Upper lobe of left lung (tissue), 6 donors: ENCODE results near the gene C17orf58. TPM values are rescaled to one million over a fixed set of nuclear protein-coding genes. Genes with fewer than 3 reads are reported as not detected.
"Not testable (repeated sequence)": the region's sequence is repeated elsewhere in the genome, so short reads cannot be mapped to it uniquely, and the experiment has no call there.

Source experiments
- ATAC-seq, 2 donors: fragments of 200-7000 bp; cut with Tn5 transposase; one replicate each; pipeline ENCODE4 v1.9.1; 2022; ENCODE audit warnings: mild to moderate bottlenecking in 2 of 2, moderate library complexity in 2 of 2; ENCODE audit not compliant: low FRiP score in 2 of 2
- DNase-seq, 2 donors: peaks; one replicate each; pipeline ENCODE4 v3.0.0-alpha.2; 2019 to 2020
- H3K27ac ChIP-seq, 4 donors: fragments of 200-600 bp; sonication (generic); one replicate each; pipeline ENCODE4 v1.5.1; 2016 to 2019
- H3K27me3 ChIP-seq, 4 donors: fragments of 200-600 bp; sonication (generic); one replicate each; pipeline ENCODE4 v1.5.1; 2017 to 2019
- H3K36me3 ChIP-seq, 4 donors: fragments of 200-600 bp; sonication (generic); one replicate each; pipeline ENCODE4 v1.5.1; 2016 to 2019
- H3K4me1 ChIP-seq, 4 donors: fragments of 200-600 bp; sonication (generic); one replicate each; pipeline ENCODE4 v1.5.1; 2018 to 2019
- H3K4me3 ChIP-seq, 4 donors: fragments of 200-600 bp; sonication (generic); one replicate each; pipeline ENCODE4 v1.5.1; 2017 to 2019; ENCODE audit warnings: mild to moderate bottlenecking in 2 of 4, moderate library complexity in 1 of 4
- H3K9me3 ChIP-seq, 4 donors: fragments of 200-600 bp; sonication (generic); one replicate each; pipeline ENCODE4 v1.5.1; 2018 to 2019
- CTCF ChIP-seq, 6 experiments: fragments of 450-650 bp in 4 of 6; fragments of 200-600 bp in 2 of 6; sonication (generic) in 2 of 6; IDR thresholded peaks; one replicate each; pipeline ENCODE4 v1.5.1; 2016 to 2019; ENCODE audit warnings: antibody characterized with exemption in 6 of 6
- EP300 ChIP-seq, 4 donors: sonication (generic); formaldehyde crosslinking; IDR thresholded peaks; one replicate each; pipeline ENCODE4 v1.5.1; 2017; ENCODE audit warnings: antibody characterized with exemption in 4 of 4, control low read depth in 2 of 4
- POLR2A ChIP-seq, 4 donors: fragments of 450-650 bp; IDR thresholded peaks; one replicate each; pipeline ENCODE4 v1.5.1; 2016 to 2017; ENCODE audit warnings: antibody characterized with exemption in 4 of 4, mild to moderate bottlenecking in 2 of 4
- POLR2AphosphoS5 ChIP-seq, 2 donors: sonication (generic); formaldehyde crosslinking; IDR thresholded peaks; one replicate each; pipeline ENCODE4 v1.5.1; 2017; ENCODE audit warnings: antibody characterized with exemption in 2 of 2
- WGBS, 2 donors: methylation state at CpG; one replicate each; pipeline ENCODE4 v1.1.5; 2017 to 2018; 5-methylcytosine and 5-hydroxymethylcytosine counted together
- total RNA-seq, 6 donors: library from RNA; depleted of rRNA in 4 of 6; stranded (reverse); fragments of >200 nt in 4 of 6; gene quantifications; one replicate each; pipeline versions ENCODE4 v1.1.0 to v1.2.1, GENCODE V29; 2016 to 2021
- donor health status: DM: no; HTN: no; CAD: no; lungs with moderate emphysema.
- donor health status: DM: no; HTN: yes; CAD: no; lungs with severe emphysema.

Gene C17orf58
- total RNA-seq, 6 donors from 2014 or later, result 4.2 to 21.0 (median 8.2) TPM

- ATAC-seq (no peak), DNase-seq (no peak)
- Histone ChIP-seq H3K27me3 (no peaks in the 10 kb centered on the region), H3K27ac (no peak overlapping the region), H3K4me3 (no peak overlapping the region), H3K4me1 (peaks cover 9 to 18% (median 13%) of the 10 kb centered on the region in 4 donors), H3K9me3 (no peaks in the 10 kb centered on the region), H3K36me3 (peaks cover 0 to 23% (median 11%) of the 10 kb centered on the region in 4 donors)
- 50 to 61% methylated on average over 1 of the region's 1 CpG for WGBS, 2 donors
- TF ChIP-seq POLR2A (IDR thresholded peaks at IDR 0.05), result no peak
- no peak for TF ChIP-seq CTCF (IDR thresholded peaks at IDR 0.05)
- TF ChIP-seq POLR2AphosphoS5 (IDR thresholded peaks at IDR 0.05), result no peak
Measured at GRCh38 chr17:68034452-68034776, 38.1 kb upstream of the C17orf58 start.

- H3K4me3 ChIP-seq, result no peak overlapping the region
- DNase-seq (no peak), ATAC-seq (no peak)
- 83 to 90% methylated on average over 7 of the region's 7 CpGs for WGBS, 2 donors
- no peaks in the 10 kb centered on the region for H3K9me3 ChIP-seq
- TF ChIP-seq EP300 (IDR thresholded peaks at IDR 0.05) (no peak), CTCF (IDR thresholded peaks at IDR 0.05) (no peak), POLR2AphosphoS5 (IDR thresholded peaks at IDR 0.05) (no peak), POLR2A (IDR thresholded peaks at IDR 0.05) (no peak)
- peaks cover 0 to 17% (median 6%) of the 10 kb centered on the region in 4 donors for H3K36me3 ChIP-seq
- no peak overlapping the region for H3K27ac ChIP-seq
- no peaks in the 10 kb centered on the region for H3K27me3 ChIP-seq
- peaks cover 9 to 18% (median 13%) of the 10 kb centered on the region in 4 donors for H3K4me1 ChIP-seq
Measured at GRCh38 chr17:68033636-68034451, 37.6 kb upstream of the C17orf58 start.

- no peaks in the 10 kb centered on the region for H3K9me3 ChIP-seq
- H3K4me1 ChIP-seq, result peaks cover under 1 to 1% (median under 1%) of the 10 kb centered on the region in 4 donors
- H3K36me3 ChIP-seq, result no peaks in the 10 kb centered on the region
- peak in 1 of 2 donors; percentile 58 for DNase-seq
- H3K4me3 ChIP-seq, result no peak overlapping the region
- WGBS, 2 donors, result 66 to 75% methylated on average over 8 of the region's 8 CpGs
- H3K27me3 ChIP-seq, result no peaks in the 10 kb centered on the region
- H3K27ac ChIP-seq, result no peak overlapping the region
- TF ChIP-seq POLR2AphosphoS5 (IDR thresholded peaks at IDR 0.05) (no peak), POLR2A (IDR thresholded peaks at IDR 0.05) (no peak), EP300 (IDR thresholded peaks at IDR 0.05) (no peak), CTCF (IDR thresholded peaks at IDR 0.05) (no peak)
- ATAC-seq, result no peak
Measured at GRCh38 chr17:68029512-68030215, 33.4 kb upstream of the C17orf58 start.

GRCh38 chr17:68022547-68022946, 26.3 kb upstream of the C17orf58 start:
- not testable (repeated sequence) for DNase-seq, H3K36me3 ChIP-seq, H3K27me3 ChIP-seq, H3K4me1 ChIP-seq, ATAC-seq, H3K9me3 ChIP-seq, H3K4me3 ChIP-seq, H3K27ac ChIP-seq
- WGBS, 2 donors, result 94% methylated on average over 15 of the region's 15 CpGs

- Histone ChIP-seq H3K36me3 (no peaks in the 10 kb centered on the region), H3K4me3 (no peak overlapping the region), H3K4me1 (peaks cover 4 to 10% (median 5%) of the 10 kb centered on the region in 4 donors), H3K27ac (no peak overlapping the region), H3K27me3 (no peaks in the 10 kb centered on the region), H3K9me3 (no peaks in the 10 kb centered on the region)
- no peak for DNase-seq
- WGBS, 2 donors, result 90 to 93% methylated on average over 8 of the region's 8 CpGs
- no peak for ATAC-seq
- no peak for TF ChIP-seq CTCF (IDR thresholded peaks at IDR 0.05)
- no peak for TF ChIP-seq POLR2A (IDR thresholded peaks at IDR 0.05)
- TF ChIP-seq POLR2AphosphoS5 (IDR thresholded peaks at IDR 0.05), result no peak
- no peak for TF ChIP-seq EP300 (IDR thresholded peaks at IDR 0.05)
Measured at GRCh38 chr17:68021963-68022362, 25.7 kb upstream of the C17orf58 start.

GRCh38 chr17:68020791-68021190, 24.5 kb upstream of the C17orf58 start:
- WGBS, 2 donors, result 86 to 87% methylated on average over 13 of the region's 13 CpGs
- DNase-seq, H3K9me3 ChIP-seq, H3K4me1 ChIP-seq, ATAC-seq, H3K27me3 ChIP-seq, H3K36me3 ChIP-seq: not testable (repeated sequence)
- Histone ChIP-seq H3K27ac (peak overlapping the region; percentile 74 to 93 (median 88)), H3K4me3 (peak overlapping the region in 3 of 4 donors; percentile 51 to 75 (median 57))
